ENCODE results near the gene NCOA5. TPM values are rescaled to one million over a fixed set of nuclear protein-coding genes. Genes with fewer than 3 reads are reported as not detected.

Gene NCOA5
- total RNA-seq, 1 donor from 2014 or later: 58.7 TPM

GRCh38 chr20:46011631-46012482, 77.9 kb downstream of the NCOA5 start:
- Mint-ChIP-seq H3K9me3 (ENCODE audit: low read depth) (peaks cover 5% of the 10 kb centered on the region), H3K4me3 (ENCODE audit: low read depth) (no peak overlapping the region), H3K27ac (no peak overlapping the region), H3K27me3 (peaks cover 71% of the 10 kb centered on the region), H3K4me1 (ENCODE audit: low read depth) (no peaks in the 10 kb centered on the region), H3K36me3 (ENCODE audit: insufficient read depth) (no peaks in the 10 kb centered on the region)
- TF ChIP-seq, protein P1, sequence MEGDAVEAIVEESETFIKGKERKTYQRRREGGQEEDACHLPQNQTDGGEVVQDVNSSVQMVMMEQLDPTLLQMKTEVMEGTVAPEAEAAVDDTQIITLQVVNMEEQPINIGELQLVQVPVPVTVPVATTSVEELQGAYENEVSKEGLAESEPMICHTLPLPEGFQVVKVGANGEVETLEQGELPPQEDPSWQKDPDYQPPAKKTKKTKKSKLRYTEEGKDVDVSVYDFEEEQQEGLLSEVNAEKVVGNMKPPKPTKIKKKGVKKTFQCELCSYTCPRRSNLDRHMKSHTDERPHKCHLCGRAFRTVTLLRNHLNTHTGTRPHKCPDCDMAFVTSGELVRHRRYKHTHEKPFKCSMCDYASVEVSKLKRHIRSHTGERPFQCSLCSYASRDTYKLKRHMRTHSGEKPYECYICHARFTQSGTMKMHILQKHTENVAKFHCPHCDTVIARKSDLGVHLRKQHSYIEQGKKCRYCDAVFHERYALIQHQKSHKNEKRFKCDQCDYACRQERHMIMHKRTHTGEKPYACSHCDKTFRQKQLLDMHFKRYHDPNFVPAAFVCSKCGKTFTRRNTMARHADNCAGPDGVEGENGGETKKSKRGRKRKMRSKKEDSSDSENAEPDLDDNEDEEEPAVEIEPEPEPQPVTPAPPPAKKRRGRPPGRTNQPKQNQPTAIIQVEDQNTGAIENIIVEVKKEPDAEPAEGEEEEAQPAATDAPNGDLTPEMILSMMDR (IDR thresholded peaks at IDR 0.05; ENCODE audit: unreplicated experiment): peak; percentile 8
- DNase-seq (ENCODE audit: low spot score, unreplicated experiment): no peak

Other genes starting within 250 kb of the NCOA5 start
- gene ACOT8, start 232.6 kb downstream of the NCOA5 start, total RNA-seq: 23.0 and 23.2 TPM in 2 replicates
- gene ZSWIM3, start 232.3 kb downstream of the NCOA5 start, total RNA-seq: 7.6 and 7.9 TPM in 2 replicates
- 13.3 and 15.1 TPM in 2 replicates for gene ZSWIM1, start 208.7 kb downstream of the NCOA5 start, total RNA-seq
- 3.6 and 4.2 TPM in 2 replicates for gene SPATA25, start 202.3 kb downstream of the NCOA5 start, total RNA-seq
- 6.3 and 8.4 TPM in 2 replicates for gene NEURL2, start 198.8 kb downstream of the NCOA5 start, total RNA-seq
- 91.3 and 92.1 TPM in 2 replicates for gene CTSA, start 198.6 kb downstream of the NCOA5 start, total RNA-seq
- 28.6 and 29.6 TPM in 2 replicates for gene PLTP, start 177.8 kb downstream of the NCOA5 start, total RNA-seq
- 37.8 and 38.2 TPM in 2 replicates for gene PCIF1, start 155.3 kb downstream of the NCOA5 start, total RNA-seq
- 27.4 and 28.5 TPM in 2 replicates for gene ZNF335, start 117.8 kb downstream of the NCOA5 start, total RNA-seq
- gene MMP9, start 81.1 kb downstream of the NCOA5 start, total RNA-seq: not detected in 2 replicates
- gene SLC12A5, start 60.7 kb downstream of the NCOA5 start, total RNA-seq: 8.5 and 8.8 TPM in 2 replicates
- gene CD40, start 28.4 kb upstream of the NCOA5 start, total RNA-seq: 1.5 and 2.2 TPM in 2 replicates
- gene CDH22, start 218.5 kb upstream of the NCOA5 start, total RNA-seq: 0.14 and 0.20 TPM in 2 replicates

Data from progenitor cell of endocrine pancreas (in vitro differentiated cells).